IMR-90 (cell line): ENCODE data around the gene TF. TPM values are rescaled to one million over a fixed set of nuclear protein-coding genes. Genes with fewer than 3 reads are reported as not detected.

Source experiments
- ATAC-seq: fragments of 200-7000 bp; cut with Tn5 transposase; 2 replicates; pipeline ENCODE4 v1.9.1; 2020; ENCODE audit warnings: low read depth, mild to moderate bottlenecking, moderate library complexity
- BruUV-seq: library from RNA; stranded (reverse); fragments of 400-500 nt; replicated peaks from 2 replicates; lab custom pipeline; 2021; lab: Mats Ljungman, UMichigan
- CTCF ChIA-PET: fragments of 300-600 bp; formaldehyde crosslinking; extraction: SDS; loops from one replicate; lab custom pipeline; 2021; ENCODE audit warnings: antibody characterized with exemption; lab: Yijun Ruan, JAX
- POLR2A ChIA-PET: fragments of 300-600 bp; sonication (Branson Sonifier 250); formaldehyde crosslinking; loops from one replicate; lab custom pipeline; 2022; ENCODE audit warnings: antibody characterized with exemption; ENCODE audit not compliant: unreplicated experiment; lab: Charles Lee
- DNase-seq: peaks from one replicate; pipeline ENCODE4 v3.0.0; 2013
- H2AFZ ChIP-seq: replicated peaks from 2 replicates; pipeline ENCODE3; 2013; ENCODE audit warnings: low read length, mild to moderate bottlenecking; ENCODE audit not compliant: poor library complexity
- H2AK5ac ChIP-seq: 2 replicates; pipeline ENCODE4 v1.6.1; 2013; ENCODE audit warnings: low read depth, low read length, inconsistent platforms
- H2AK9ac ChIP-seq: replicated peaks from 2 replicates; pipeline ENCODE3; 2013; ENCODE audit warnings: mild to moderate bottlenecking, low read depth, low read length, moderate library complexity; ENCODE audit not compliant: poor library complexity
- H2BK120ac ChIP-seq: 2 replicates; pipeline ENCODE4 v1.6.1; 2013; ENCODE audit warnings: low read depth, low read length, inconsistent platforms
- H2BK15ac ChIP-seq: 3 replicates; pipeline ENCODE4 v1.6.1; 2013; ENCODE audit warnings: low read depth, low read length, inconsistent platforms
- H2BK20ac ChIP-seq: 2 replicates; pipeline ENCODE4 v1.6.1; 2013; ENCODE audit warnings: low read depth, mild to moderate bottlenecking, inconsistent platforms, low read length, moderate library complexity
- H2BK5ac ChIP-seq: 2 replicates; pipeline ENCODE4 v1.6.1; 2013; ENCODE audit warnings: mild to moderate bottlenecking, low read depth, low read length, inconsistent platforms; ENCODE audit not compliant: poor library complexity, severe bottlenecking
- H3K14ac ChIP-seq: replicated peaks from 2 replicates; pipeline ENCODE4 v1.6.1; 2013; ENCODE audit warnings: low read depth, low read length, inconsistent platforms
- H3K18ac ChIP-seq: 2 replicates; pipeline ENCODE4 v1.6.1; 2013; ENCODE audit warnings: low read depth, low read length, control low read depth
- H3K23ac ChIP-seq: 2 replicates; pipeline ENCODE4 v1.6.1; 2013; ENCODE audit warnings: low read depth, low read length, inconsistent platforms
- H3K27ac ChIP-seq: 2 replicates; pipeline ENCODE4 v1.5.1; 2013; ENCODE audit warnings: mild to moderate bottlenecking, control low read depth, low read length; ENCODE audit not compliant: insufficient read depth
- H3K27me3 ChIP-seq: 2 replicates; pipeline ENCODE4 v1.6.1; 2013; ENCODE audit warnings: low read length; ENCODE audit not compliant: control insufficient read depth, insufficient read depth
- H3K36me3 ChIP-seq: 2 replicates; pipeline ENCODE4 v1.6.1; 2013; ENCODE audit warnings: low read length, mixed read lengths; ENCODE audit not compliant: control insufficient read depth, insufficient read depth
- H3K4ac ChIP-seq: 2 replicates; pipeline ENCODE4 v1.6.1; 2013; ENCODE audit warnings: low read depth, low read length, inconsistent platforms
- H3K4me1 ChIP-seq: 2 replicates; pipeline ENCODE4 v1.6.1; 2013; ENCODE audit warnings: low read length, mixed read lengths; ENCODE audit not compliant: control insufficient read depth, insufficient read depth
- H3K4me2 ChIP-seq: 2 replicates; pipeline ENCODE4 v1.6.1; 2013; ENCODE audit warnings: low read depth, mild to moderate bottlenecking, control low read depth, low read length, moderate library complexity
- H3K4me3 ChIP-seq: 2 replicates; pipeline ENCODE4 v1.5.1; 2013; ENCODE audit warnings: low read depth, mild to moderate bottlenecking, control low read depth, low read length, moderate library complexity; ENCODE audit not compliant: insufficient read depth
- H3K56ac ChIP-seq: 2 replicates; pipeline ENCODE4 v1.6.1; 2013; ENCODE audit warnings: low read length, inconsistent platforms; ENCODE audit not compliant: insufficient read depth; ENCODE audit errors: extremely low read depth
- H3K79me1 ChIP-seq, 2 experiments: 2 replicates each; pipeline ENCODE4 v1.6.1; 2013; ENCODE audit warnings: low read length in 2 of 2, inconsistent platforms in 1 of 2, low read depth in 1 of 2
- H3K9ac ChIP-seq: 2 replicates; pipeline ENCODE4 v1.6.1; 2013; ENCODE audit warnings: low read depth, low read length, control low read depth
- H3K9me1 ChIP-seq: 2 replicates; pipeline ENCODE4 v1.6.1; 2013; ENCODE audit warnings: low read length, inconsistent platforms; ENCODE audit not compliant: insufficient read depth
- H3K9me3 ChIP-seq: 2 replicates; pipeline ENCODE4 v1.6.1; 2013; ENCODE audit warnings: low read length; ENCODE audit not compliant: control insufficient read depth, insufficient read depth
- H4K20me1 ChIP-seq: 2 replicates; pipeline ENCODE4 v1.6.1; 2013; ENCODE audit warnings: low read length, inconsistent platforms; ENCODE audit not compliant: insufficient read depth
- H4K5ac ChIP-seq: 2 replicates; pipeline ENCODE4 v1.6.1; 2013; ENCODE audit warnings: mild to moderate bottlenecking, low read depth, low read length, control low read depth
- H4K8ac ChIP-seq, 2 experiments: 2 replicates each; pipeline ENCODE4 v1.6.1; 2013; ENCODE audit warnings: low read depth in 2 of 2, low read length in 2 of 2, control low read depth in 1 of 2, inconsistent platforms in 1 of 2
- H4K91ac ChIP-seq: 2 replicates; pipeline ENCODE4 v1.6.1; 2013; ENCODE audit warnings: low read depth, low read length, inconsistent platforms; ENCODE audit not compliant: insufficient read depth
- BHLHE40 ChIP-seq: fragments of 150-350 bp; IDR thresholded peaks from 2 replicates; pipeline ENCODE4 v1.6.1; 2016; ENCODE audit warnings: mild to moderate bottlenecking, low read depth, low read length
- CHD1 ChIP-seq: IDR thresholded peaks from 2 replicates; pipeline ENCODE4 v1.6.1; 2012; ENCODE audit warnings: low read depth, low read length, improper control_type of control experiment
- CTCF ChIP-seq: conservative IDR thresholded peaks from 2 replicates; pipeline ENCODE4 v1.5.1; 2012; ENCODE audit warnings: mild to moderate bottlenecking, low read depth, low read length, improper control_type of control experiment
- FOS ChIP-seq: fragments of 150-350 bp; IDR thresholded peaks from 2 replicates; pipeline ENCODE4 v1.6.1; 2016; ENCODE audit warnings: low read depth, low read length
- MAFK ChIP-seq: IDR thresholded peaks from 2 replicates; pipeline ENCODE4 v1.6.1; 2012; ENCODE audit warnings: low read depth, low read length, improper control_type of control experiment
- MAZ ChIP-seq: IDR thresholded peaks from 2 replicates; pipeline ENCODE4 v1.6.1; 2012; ENCODE audit warnings: low read depth, mild to moderate bottlenecking, low read length, improper control_type of control experiment, moderate library complexity, borderline replicate concordance
- NFE2L2 ChIP-seq: fragments of 150-350 bp; IDR thresholded peaks from 2 replicates; pipeline ENCODE4 v1.6.1; 2016; ENCODE audit warnings: low read depth, mild to moderate bottlenecking, low read length
- POLR2A ChIP-seq: IDR thresholded peaks from 2 replicates; pipeline ENCODE4 v1.6.1; 2012; ENCODE audit warnings: mild to moderate bottlenecking, low read depth, low read length
- RCOR1 ChIP-seq: IDR thresholded peaks from 2 replicates; pipeline ENCODE4 v1.6.1; 2012; ENCODE audit warnings: mild to moderate bottlenecking, low read length, improper control_type of control experiment; ENCODE audit not compliant: insufficient replicate concordance
- RFX5 ChIP-seq: IDR thresholded peaks from 2 replicates; pipeline ENCODE4 v1.8.0; 2012; ENCODE audit warnings: low read depth, mild to moderate bottlenecking, low read length, moderate library complexity
- USF2 ChIP-seq: fragments of 150-350 bp; IDR thresholded peaks from 2 replicates; pipeline ENCODE4 v1.6.1; 2017; ENCODE audit warnings: mild to moderate bottlenecking, antibody characterized with exemption, low read length, low read depth
- WGBS, 2 experiments: methylation state at CpG; one replicate each; pipeline versions ENCODE4 v1.1.5 to v1.1.7; 2013; ENCODE audit warnings: missing lambda C conversion rate in 2 of 2; ENCODE audit not compliant: insufficient read length in 1 of 2; ENCODE audit errors: extremely low coverage in 2 of 2; 5-methylcytosine and 5-hydroxymethylcytosine counted together
- dilution Hi-C: fragments of 300-500 bp; cut with HindIII; formaldehyde crosslinking; loops from one replicate; pipeline ENCODE4 v1.14.3; 2018; ENCODE audit warnings: low sequenced_read_pairs; ENCODE audit not compliant: unreplicated experiment
- in situ Hi-C: fragments of 300-500 bp; cut with MboI; formaldehyde crosslinking; loops from 3 replicates; pipeline ENCODE4 v1.14.3; 2019; ENCODE audit warnings: low sequenced_read_pairs, inconsistent platforms, mixed read lengths
- intact Hi-C: fragments of 100-400 bp; cut with micrococcal nuclease; formaldehyde crosslinking; loops from 2 replicates; pipeline ENCODE4 v1.10.0; 2022
- polyA plus RNA-seq, 3 experiments: library from polyadenylated mRNA; depleted of rRNA; stranded (reverse); fragments of >200 nt; gene quantifications; 2 replicates each; pipeline ENCODE4 v1.2.3, GENCODE V29; 2012; ENCODE audit warnings: low replicate concordance in 1 of 3
- total RNA-seq: library from RNA; depleted of rRNA; stranded (reverse); fragments of >200 nt; gene quantifications from 2 replicates; pipeline ENCODE4 v1.2.3, GENCODE V29; 2012

The TF gene
- total and polyA plus RNA-seq, 2 of the 4 experiments (the other 2 are of a cell fraction): 0.07 TPM; not detected in 1

DNA sequence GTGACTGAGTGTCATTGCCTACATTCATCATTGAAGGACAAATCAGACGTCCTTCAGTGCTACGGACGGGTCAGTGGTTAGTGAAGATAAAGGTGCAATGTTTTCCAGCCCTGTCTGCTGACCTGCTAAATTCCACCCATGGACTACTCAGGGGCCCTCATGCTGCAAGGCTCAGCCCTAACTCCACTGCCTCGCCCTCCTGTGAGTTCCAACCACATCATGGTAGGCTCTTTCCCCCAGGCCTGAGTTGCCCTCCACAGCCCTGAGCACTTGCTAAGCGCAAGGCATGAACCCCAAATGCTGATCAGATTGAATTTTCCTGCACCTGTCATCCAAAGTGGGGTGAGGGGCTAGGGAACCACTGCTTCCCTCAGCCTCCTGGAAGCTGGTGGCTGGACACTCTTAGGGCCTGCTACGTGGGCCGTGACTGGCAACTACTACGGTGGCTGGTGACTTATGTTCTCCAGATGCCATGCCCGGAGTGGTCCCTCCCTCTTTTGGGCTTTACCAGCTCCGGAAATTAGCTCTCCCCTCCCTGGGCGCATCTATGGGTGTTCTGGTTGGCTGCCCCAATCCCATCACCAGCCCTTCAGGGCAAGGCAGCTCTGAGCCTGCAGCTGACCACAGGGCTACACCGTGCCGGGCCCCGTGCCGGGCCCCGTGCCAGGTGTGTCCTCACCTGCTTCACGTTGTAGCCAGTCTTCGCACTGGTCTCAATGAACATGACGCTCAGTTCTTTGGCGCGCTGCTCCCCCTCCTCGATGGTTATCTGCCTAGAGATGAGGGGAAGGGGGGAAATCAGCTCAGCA lies 91.5 kb downstream of the TF start:
- ChIA-PET POLR2A (no interaction called here), CTCF (no interaction called here)
- in situ Hi-C loops (no loop called here), intact Hi-C loops (no loop called here), dilution Hi-C loops (no loop called here)
- H2AFZ ChIP-seq: no peak overlapping the region
- H3K4me1 ChIP-seq: no peaks in the 10 kb centered on the region
- no peaks in the 10 kb centered on the region; the same call in 1 of the 2 replicates for H4K20me1 ChIP-seq
- H2AK9ac ChIP-seq: no peak overlapping the region
- H3K9me1 ChIP-seq: no peaks in the 10 kb centered on the region
- H3K27ac ChIP-seq: no peak overlapping the region
- H3K9ac ChIP-seq: no peak overlapping the region
- no peaks in the 10 kb centered on the region for H3K36me3 ChIP-seq
- H2BK15ac ChIP-seq: no peak overlapping the region
- ATAC-seq: no peak
- H3K79me1 ChIP-seq: no peaks in the 10 kb centered on the region
- H3K4me3 ChIP-seq: no peak overlapping the region
- BruUV-seq: no TSS peak
- H2BK5ac ChIP-seq: no peak overlapping the region
- WGBS, 2 experiments: 90% methylated on average over 7 of the region's 22 CpGs; no CpG with 5 or more reads in 1 of the 2 experiments
- H3K4ac ChIP-seq: no peak overlapping the region
- DNase-seq: no peak
- H4K91ac ChIP-seq: no peak overlapping the region
- TF ChIP-seq BHLHE40 (no peak), FOS (no peak), CTCF (no peak), USF2 (no peak), POLR2A (no peak), MAFK (no peak), NFE2L2 (no peak), MAZ (no peak), RCOR1 (no peak), RFX5 (no peak), CHD1 (no peak)
- H4K5ac ChIP-seq: no peak overlapping the region
- H3K56ac ChIP-seq: no peak overlapping the region
- H3K18ac ChIP-seq: no peak overlapping the region
- H3K14ac ChIP-seq: no peak overlapping the region
- H3K4me2 ChIP-seq: no peak overlapping the region
- H3K23ac ChIP-seq: no peak overlapping the region
- no peak overlapping the region for H2BK120ac ChIP-seq
- no peaks in the 10 kb centered on the region for H3K9me3 ChIP-seq
- no peak overlapping the region for H4K8ac ChIP-seq
- peaks cover 4% of the 10 kb centered on the region; the same call in 1 of the 2 replicates for H3K27me3 ChIP-seq
- H2AK5ac ChIP-seq: no peak overlapping the region
- H2BK20ac ChIP-seq: no peak overlapping the region
